Rectal smooth muscle tissue (tissue), 1 donor: ENCODE measurements around the gene SLMAP.

Experiments used
- H3K27ac ChIP-seq: one replicate; pipeline ENCODE4 v1.7.0; 2013; ENCODE audit warnings: low read depth, low read length, inconsistent platforms
- H3K27me3 ChIP-seq: one replicate; pipeline ENCODE4 v1.7.0; 2013; ENCODE audit warnings: low read length; ENCODE audit not compliant: control insufficient read depth, insufficient read depth
- H3K36me3 ChIP-seq: one replicate; pipeline ENCODE4 v1.7.0; 2013; ENCODE audit warnings: low read length; ENCODE audit not compliant: control insufficient read depth, insufficient read depth
- H3K4me1 ChIP-seq: one replicate; pipeline ENCODE4 v1.7.0; 2013; ENCODE audit warnings: low read length; ENCODE audit not compliant: control insufficient read depth, insufficient read depth
- H3K4me3 ChIP-seq: one replicate; pipeline ENCODE4 v1.7.0; 2013; ENCODE audit warnings: low read length
- H3K9ac ChIP-seq: one replicate; pipeline ENCODE4 v1.7.0; 2013; ENCODE audit warnings: low read length

Gene SLMAP

DNA sequence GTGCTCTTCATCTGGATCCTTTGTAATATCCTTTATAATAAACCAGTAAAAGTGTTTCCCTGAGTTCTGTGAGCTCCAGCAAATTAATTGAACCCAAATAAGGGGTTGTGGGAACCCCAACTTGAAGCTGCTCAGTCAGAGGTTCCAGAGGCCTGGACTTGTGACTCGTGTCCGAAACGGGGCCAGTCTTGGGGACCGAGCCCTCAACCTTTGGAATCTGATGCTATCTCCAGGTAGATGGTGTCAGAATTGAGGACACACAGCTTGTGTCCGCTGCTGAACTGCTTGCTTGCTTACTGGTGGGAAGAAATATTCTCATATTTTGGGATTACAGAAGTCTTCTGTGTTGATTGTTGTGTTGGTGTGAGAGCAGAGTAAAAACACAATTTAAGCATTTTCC, 212.4 kb downstream of the SLMAP start:
- Histone ChIP-seq H3K4me1 (peaks cover 7% of the 10 kb centered on the region), H3K27me3 (no peaks in the 10 kb centered on the region), H3K9ac (no peak overlapping the region), H3K36me3 (no peaks in the 10 kb centered on the region), H3K4me3 (no peak overlapping the region), H3K27ac (no peak overlapping the region)

DNA sequence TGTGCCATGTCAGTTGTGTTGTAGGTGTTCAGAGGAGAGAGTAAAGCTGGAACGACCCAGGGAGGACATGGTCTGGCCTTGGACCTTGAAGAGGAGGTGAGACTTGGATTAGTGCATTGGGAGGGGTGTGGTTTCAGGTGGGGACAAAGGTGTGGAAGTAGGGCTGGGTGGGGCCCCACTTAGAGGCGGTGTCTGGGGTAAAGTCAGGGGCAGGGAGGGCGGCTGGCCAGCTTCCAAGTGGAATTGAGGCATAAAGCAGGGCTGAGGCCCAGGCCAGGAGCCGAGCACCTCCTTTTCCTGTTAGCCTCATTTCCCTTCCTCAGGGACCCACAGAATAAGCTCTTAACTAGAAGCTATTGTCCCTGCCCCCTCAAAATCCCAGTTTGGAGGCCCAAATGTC, 215.9 kb downstream of the SLMAP start:
- Histone ChIP-seq H3K36me3 (no peaks in the 10 kb centered on the region), H3K27me3 (no peaks in the 10 kb centered on the region), H3K4me1 (peaks cover 9% of the 10 kb centered on the region), H3K27ac (peak overlapping the region; percentile 53), H3K9ac (peak overlapping the region; percentile 27), H3K4me3 (peak overlapping the region; percentile 52)

DNA sequence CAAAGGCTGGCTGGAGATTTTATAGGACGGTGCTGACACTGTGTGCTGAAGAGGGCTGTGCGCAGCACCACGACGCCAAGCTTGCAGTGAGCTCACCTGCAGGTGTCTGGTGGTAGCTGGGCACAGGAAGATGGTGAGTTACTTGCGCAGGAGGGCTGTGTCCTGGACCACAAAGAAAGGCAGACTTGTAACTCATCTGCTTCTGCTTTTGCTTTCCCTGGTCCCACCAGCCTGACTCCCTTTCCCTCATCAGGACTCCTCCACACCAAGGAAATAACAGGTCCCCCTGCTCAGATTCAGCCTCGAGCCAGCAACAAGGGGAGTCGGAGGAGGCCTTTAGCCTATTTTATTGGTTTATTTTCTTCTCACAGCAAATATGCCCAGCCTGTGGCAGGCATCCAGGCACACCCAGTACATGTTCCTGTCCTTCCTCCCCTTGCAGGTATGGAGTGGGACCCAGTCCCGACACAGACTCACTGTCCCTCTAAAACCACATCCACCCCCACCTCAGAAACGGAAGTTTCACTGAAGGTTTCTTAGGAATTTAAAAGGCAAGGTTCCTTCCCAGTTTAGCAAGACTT, 216.5 kb downstream of the SLMAP start:
- H3K4me1 ChIP-seq: peaks cover 9% of the 10 kb centered on the region

DNA sequence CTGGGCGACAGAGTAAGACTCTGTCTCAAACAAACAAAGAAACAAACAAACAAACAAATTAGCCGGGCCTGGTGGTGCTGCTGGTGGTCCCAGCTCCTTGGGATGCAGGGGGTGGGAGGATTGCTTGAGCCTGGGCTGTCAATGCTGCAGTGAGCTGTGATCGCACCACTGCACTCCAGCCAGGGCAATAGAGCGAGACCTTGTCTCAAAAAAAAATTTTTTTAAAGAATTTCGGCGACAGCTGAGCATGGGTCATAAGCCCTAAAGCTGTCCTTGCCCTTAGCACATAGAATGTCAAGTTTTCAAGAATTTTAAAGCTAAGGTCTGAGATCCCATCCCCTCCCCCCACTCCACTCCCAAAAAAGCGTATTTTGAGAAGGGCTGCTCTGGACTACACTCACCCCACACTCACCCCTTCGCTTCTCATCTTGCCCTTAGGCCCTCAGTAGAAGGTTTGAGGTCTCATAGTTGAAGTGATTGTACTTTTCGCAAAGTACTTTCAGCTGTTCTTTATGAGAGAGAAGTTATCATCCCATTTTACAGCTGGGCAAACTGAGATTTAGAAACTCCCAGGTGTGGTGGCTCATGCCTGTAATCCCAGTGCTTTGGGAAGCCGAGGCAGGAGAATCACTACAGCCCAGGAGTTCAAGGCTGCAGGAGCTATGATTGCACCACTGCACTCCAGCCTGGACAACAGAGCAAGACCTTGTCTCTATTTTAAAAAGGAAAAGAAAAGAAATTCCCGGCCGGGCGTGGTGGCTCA, 217.8 kb downstream of the SLMAP start:
- H3K4me1 ChIP-seq: peaks cover 9% of the 10 kb centered on the region
- no peak overlapping the region for H3K4me3 ChIP-seq
- no peak overlapping the region for H3K27ac ChIP-seq
- H3K9ac ChIP-seq: no peak overlapping the region
- no peaks in the 10 kb centered on the region for H3K36me3 ChIP-seq
- no peaks in the 10 kb centered on the region for H3K27me3 ChIP-seq

More for the DNA sequence above, 216.5 kb downstream of the SLMAP start:
- Histone ChIP-seq H3K36me3 (no peaks in the 10 kb centered on the region), H3K27ac (peak overlapping the region; percentile 37), H3K4me3 (peak overlapping the region; percentile 52), H3K27me3 (no peaks in the 10 kb centered on the region), H3K9ac (peak overlapping the region; percentile 27)

DNA sequence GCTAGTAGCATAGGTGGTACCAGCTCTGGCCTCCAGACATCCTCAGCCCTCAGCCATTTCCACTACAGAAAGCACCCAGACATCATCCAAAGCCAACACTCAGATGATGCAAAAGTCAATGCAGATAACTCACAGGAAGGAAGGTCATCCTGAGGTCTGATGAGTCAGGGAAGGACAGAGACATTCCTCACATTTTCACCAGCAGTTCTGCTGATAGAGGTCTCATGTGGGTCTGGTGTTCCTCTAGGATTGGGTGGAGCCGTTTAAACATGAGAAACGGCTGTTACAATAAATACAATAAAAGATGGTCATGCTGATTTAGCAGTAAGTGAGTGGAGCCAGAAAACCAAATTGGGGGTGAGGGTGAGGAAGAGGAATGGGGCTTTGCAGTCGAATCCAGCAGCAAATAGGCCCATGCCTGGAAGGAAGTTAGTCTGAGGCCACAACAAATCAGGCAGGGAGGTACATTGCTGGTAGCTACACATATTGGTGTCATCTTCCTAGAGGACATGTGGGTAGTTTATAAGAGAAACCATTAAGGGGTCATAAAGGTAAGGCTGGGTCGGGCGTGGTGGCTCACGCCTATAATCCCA, 218.8 kb downstream of the SLMAP start:
- no peak overlapping the region for H3K27ac ChIP-seq
- no peaks in the 10 kb centered on the region for H3K27me3 ChIP-seq
- H3K4me3 ChIP-seq: no peak overlapping the region
- peaks cover 9% of the 10 kb centered on the region for H3K4me1 ChIP-seq
- no peaks in the 10 kb centered on the region for H3K36me3 ChIP-seq
- no peak overlapping the region for H3K9ac ChIP-seq

DNA sequence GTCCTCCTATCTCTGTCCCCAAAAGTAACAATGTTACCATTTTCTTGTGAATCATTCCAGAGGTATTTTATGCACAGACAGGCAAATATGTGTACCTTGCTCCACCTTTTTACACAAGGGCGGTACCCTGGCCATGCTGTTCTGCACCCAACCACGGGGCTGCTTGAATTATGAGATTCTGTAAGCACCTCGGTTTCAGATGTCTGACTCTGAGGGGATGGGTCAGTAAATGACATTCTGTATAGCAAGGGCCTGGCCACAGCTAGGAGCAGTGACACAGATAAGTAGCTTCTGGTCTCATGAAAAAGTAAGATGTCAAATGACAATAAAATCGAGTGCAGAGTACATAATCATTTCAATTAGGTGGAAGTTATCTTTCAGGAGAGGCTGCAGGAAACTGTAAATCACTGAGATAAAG, 221.7 kb downstream of the SLMAP start:
- no peak overlapping the region for H3K4me3 ChIP-seq
- H3K4me1 ChIP-seq: peaks cover 4% of the 10 kb centered on the region
- H3K27me3 ChIP-seq: no peaks in the 10 kb centered on the region
- no peak overlapping the region for H3K27ac ChIP-seq
- H3K9ac ChIP-seq: no peak overlapping the region
- no peaks in the 10 kb centered on the region for H3K36me3 ChIP-seq

DNA sequence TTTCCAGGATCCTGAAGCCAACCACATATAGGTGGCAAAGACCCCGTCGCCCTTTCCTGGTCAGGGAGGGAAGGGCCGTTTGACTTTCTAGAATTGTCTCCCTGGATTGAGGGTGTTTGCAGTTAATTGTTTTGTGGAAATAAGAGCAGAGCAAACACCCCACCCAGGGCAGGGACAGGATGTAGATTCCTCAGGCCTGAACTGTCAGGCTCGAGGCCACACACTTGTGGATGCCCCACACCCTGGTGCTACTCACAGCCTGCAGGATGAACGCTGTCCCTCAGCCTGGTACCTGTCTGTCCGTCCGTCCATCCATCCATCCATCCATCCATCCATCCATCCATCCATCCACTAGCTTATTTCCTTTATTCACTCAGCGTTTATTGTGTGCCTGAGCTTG, 222.2 kb downstream of the SLMAP start:
- Histone ChIP-seq H3K4me1 (peaks cover 2% of the 10 kb centered on the region), H3K4me3 (no peak overlapping the region), H3K27ac (no peak overlapping the region), H3K36me3 (no peaks in the 10 kb centered on the region), H3K27me3 (no peaks in the 10 kb centered on the region), H3K9ac (no peak overlapping the region)
